Activated naive CD4-positive, alpha-beta T cell treated with Interleukin-2 at 50 U/mL for 16 hours (primary cell): ENCODE data around the gene TRPV6.

Experiments used
- DNase-seq: peaks from one replicate; pipeline ENCODE4 v3.0.0-alpha.2; 2020

Gene TRPV6

DNA sequence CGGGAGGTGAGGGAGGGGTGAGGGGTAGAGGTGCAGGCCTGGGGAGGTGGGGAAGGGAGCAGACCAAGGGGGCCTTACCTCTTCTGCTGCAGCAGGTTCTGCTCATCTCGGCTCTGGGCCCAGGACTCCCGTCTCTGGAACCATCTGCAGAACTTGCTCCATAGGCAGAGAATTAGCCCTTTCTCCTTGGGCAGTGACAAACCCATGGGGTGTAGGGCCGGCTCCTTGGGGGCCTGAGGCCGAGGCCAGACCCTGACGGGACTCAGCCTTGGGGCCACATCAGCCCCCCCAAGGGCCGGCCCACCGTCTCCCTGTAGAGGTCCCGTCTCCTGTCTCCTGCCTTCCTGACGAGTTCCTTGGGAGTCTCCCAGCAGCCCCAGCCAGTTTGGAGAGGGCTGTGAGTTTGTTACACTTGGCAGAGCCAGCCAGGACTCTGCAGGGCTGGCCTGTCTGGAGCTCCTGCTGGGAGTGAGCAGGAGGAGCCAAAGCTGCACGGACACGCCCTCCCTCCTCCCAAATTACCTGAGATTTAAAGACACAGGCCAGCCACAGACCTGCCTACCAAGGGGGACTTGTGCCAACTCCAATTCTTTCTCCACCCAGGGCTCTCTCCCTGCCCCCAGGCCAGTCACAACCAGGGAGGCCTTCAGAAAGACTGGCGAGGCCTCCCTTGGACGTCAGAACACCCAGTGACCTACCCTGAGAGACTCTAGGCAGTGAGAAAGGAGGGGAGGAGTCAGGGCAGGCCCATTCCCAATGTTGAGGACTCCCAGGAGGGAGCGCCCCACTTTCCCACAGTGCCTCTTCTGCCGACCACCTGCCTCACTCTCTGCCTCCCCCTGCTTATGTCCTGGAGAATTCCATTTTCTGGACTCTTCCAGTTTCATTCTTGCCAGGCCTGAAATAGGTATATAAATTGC lies at the start of gene TRPV6:
Gene TRPV6, minus strand, starts transcription at position 435 of the 920 bp plus-strand sequence.
- DNase-seq: no peak

DNA sequence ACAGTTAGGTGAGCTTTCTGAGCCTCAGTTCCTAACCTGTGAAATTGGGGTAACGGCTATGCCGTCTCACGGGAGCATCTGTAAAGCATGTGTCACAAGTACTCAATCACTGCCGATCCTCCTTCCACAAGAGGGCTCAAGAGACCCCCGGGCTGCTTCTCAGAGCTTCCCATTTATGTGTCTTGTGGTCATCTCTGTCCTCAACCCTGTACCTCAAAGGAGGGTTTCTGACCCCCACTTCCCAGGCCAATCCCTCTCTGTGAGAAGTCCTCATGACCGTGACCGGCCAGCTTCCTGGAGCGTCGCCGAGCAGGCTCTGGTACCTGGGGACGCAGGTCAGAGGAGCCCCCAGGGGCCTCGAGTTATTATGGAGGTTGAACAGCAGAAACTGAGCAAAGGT lies 48.5 kb upstream of the TRPV6 start:
- DNase-seq: no peak

DNA sequence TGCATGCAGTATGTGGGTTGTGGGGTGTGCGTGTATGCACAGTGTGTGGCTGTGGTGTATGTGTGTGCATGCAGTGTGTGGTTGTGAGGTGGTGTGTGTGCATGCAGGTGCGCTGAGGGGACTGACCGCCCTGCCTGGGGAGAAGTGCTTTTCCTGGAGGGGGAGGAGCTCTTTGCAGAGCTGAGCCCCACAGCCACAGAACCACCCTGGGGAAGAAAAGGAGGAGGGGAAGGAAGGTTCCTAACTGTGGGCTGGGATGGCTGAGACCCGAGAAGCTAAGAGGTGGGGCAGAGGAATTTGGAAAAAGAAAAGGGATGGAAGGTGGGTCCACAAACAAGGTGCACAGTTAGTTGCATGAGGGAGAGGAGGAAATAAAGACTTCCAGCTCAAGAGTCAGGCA lies 48.1 kb upstream of the TRPV6 start, which contains the start of gene TRPV5:
Gene TRPV5, minus strand, starts transcription at position 123 of the 400 bp plus-strand sequence. CDS start 287 bp downstream, outside the sequence.
- no peak for DNase-seq

DNA sequence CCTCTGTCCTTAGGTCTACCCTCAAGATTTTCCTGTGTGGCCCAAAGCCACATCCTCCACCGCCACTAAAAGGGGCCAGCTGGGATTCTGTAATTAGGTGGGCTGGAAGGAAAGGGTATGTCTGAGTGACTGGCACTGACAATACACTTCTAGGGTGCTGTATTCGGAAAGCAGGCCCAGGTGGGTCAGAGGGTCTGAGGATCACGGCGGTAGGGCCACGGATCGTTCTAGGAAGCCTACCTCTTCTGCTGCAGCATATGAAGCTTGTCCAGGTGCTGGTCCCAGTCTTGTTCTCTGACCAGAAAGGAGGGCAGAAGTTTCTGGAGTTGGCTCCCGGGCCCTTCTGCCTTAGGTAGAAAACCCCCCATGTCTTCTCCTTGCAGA lies 47.5 kb upstream of the TRPV6 start:
- no peak for DNase-seq

DNA sequence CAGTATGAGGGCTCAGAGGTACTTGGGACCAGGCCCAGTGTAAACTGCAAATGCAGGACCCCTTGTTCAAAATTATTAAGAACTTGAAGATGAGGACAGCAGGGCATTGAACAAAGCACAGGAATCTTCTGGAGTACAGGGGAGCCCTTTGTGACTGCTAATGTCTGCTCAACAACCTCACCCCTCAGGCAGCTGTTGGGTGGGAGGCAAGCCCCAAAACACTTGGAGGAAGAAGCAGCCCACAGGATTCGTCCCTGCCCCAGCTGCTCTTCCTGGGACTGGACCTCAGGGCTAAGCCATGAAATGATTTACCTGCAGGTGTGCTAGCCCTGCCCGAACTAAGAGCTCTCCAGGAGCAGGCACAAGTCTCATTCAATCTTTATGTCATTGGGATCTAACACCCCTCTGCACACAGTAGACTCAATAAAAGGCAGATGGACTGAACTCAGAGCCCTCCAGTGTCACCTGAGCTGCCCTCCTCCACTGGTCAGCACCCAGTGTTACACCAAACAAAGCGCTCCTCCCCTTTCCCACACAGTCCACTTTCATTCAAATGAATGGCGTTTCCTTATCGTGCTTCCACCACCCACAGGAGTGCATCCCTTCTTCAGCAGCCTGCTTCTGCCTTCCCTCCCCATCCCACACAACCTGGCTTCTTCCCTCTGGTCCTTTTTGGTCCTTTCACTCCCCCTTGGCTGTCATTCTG lies 47.0 kb upstream of the TRPV6 start:
- DNase-seq: no peak

DNA sequence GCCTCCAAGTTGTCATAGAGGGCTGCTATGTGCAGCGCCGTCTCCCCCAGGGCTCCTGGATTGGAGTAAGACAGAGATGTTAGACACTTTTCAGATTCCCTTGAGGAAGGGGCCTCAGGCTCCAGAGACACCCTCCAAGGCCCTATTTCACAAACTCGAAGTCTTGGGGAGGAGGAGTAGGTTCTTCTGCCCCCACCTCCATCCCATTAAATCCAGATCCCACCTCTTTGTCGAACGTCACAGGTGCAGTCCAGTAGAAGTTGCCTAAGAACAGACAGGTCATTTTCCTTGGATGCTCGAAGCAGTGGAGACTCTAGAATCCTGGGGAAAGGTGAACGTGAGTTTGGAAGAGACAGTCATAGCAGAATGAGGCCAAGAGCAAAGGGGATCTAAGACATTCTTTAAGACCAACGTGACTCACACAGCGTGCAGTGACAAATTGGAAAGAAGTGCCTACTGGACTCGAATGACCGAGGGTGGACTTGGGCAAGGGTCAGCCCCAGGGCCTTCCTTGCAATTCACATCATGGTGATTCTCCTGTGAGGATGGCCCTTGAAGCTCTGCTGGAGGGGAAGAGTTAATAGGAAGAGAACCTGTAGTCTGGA lies 44.7 kb upstream of the TRPV6 start:
- DNase-seq: no peak

DNA sequence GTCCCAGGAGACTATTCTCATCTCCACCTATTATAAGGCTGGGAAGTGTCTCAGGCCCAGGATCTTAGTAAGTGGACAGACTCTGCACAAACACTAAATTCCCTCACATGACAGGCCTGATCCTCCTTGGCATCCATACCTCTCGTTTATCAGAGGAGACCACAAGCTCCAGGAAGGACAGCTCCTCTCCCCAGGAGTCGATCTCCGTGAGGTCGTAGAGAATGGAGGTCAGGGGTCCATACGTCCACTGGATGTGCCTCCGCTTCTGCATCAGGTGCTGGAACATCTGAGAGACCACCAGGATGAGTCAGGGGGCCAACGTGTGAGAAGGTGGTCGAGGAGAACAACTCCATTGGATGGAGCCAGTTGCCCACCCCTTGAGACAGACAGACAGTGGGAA lies 42.4 kb upstream of the TRPV6 start:
- DNase-seq: no peak

DNA sequence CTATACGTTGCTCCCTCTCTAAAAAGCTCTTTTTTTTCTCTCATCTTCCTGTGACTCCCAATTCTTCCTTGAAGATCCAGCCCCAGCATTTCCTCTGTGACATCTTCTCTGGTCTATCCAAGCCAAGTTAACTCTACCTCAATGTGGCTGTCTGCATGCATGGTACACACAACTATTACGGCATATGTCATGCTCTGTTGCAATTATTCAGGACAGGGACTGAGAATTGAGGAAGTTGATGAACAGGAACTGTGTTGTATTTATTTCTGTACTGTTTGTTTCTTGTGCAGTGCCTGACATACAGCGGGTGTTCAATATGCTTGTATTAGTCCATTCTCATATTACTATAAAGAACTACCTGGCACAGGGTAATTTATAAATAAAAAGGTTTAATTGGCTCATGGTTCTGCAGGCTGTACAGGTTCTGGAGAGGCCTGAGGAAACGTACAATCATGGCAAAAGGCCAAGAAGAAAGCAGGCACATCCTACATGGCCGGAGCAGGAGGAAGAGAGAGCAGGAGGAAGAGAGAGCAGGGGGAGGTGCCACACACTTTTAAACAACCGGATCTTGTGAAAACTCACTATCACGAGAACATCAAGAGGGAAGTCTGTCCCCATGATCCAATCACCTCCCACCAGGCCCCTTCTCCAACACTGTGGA lies 41.7 kb upstream of the TRPV6 start:
- DNase-seq: no peak

DNA sequence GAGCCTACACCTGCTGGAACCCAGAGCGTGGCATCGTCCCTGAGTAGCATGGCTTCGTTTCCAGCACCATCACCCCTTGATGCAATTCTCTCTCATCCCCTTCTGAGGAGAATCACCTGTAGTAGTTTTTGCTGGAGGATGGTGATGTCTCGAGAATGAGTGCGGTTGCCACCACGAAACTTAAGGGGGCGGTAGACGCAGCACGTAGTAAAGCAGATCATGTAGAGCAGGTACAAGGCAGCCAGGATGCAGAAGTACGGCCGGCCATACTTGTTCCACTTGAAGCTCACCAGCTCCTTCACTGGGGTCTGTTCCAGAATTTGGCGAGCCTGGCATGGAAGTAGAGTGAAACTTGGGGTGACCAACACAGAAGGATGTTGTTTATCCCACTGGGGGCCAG lies 39.9 kb upstream of the TRPV6 start:
- no peak for DNase-seq

DNA sequence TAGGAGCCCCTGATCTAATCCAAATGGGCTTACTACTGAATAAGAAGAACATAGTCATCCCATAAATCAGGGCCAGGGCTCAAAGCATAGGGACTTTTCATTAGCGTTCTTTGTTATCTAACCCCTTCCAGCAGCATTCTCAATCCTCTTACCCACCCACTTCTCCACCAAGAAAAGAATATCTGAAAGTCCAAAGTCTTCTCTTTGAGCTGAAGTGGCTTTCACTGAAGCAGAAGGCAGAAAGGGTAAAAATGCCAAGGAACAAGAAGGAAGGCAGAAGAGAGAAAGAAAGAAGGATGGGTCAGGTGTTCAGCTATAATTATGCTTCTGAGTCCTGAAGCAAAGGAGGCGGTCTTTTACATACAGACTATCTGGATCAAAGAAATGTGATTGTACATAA lies 37.8 kb upstream of the TRPV6 start:
- no peak for DNase-seq

DNA sequence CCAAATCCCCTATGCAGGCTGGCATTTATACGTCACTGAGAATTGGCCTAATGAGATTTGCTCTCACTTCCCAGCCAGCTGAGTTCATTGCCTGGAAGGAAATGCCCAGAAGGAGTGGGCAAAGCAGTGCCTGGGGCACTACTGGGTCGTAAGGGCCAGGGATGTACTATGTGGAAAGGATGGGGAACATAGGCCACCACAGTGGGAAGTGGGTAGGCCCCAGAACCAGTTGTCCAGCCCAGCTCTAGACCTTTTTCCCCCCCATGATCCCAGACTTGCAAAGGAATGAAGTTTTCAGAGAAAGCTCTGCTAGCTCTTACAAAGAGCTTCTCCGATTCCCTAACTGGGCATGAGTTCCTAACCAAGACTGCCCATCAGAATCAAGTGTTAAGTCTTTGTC lies 34.1 kb upstream of the TRPV6 start:
- no peak for DNase-seq

DNA sequence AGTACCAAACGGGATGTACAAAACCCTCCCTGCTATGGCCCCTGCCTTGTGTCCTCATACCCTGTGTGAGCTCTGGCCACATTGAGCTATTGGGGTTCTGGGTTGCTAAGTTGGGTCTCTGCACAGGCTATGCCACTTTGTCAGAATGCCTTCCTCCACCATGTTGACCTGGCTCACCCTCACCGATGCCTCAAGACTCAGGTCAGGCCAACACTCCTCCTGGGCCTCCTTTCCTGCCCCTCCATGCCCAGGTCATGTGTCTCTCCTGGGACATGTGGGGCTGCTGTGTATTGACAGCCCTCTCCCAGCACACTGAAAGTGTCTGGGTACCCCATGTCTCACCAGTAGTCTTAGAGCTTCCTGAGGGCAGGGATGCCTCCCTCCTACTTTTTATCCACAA lies 33.4 kb upstream of the TRPV6 start:
- no peak for DNase-seq

DNA sequence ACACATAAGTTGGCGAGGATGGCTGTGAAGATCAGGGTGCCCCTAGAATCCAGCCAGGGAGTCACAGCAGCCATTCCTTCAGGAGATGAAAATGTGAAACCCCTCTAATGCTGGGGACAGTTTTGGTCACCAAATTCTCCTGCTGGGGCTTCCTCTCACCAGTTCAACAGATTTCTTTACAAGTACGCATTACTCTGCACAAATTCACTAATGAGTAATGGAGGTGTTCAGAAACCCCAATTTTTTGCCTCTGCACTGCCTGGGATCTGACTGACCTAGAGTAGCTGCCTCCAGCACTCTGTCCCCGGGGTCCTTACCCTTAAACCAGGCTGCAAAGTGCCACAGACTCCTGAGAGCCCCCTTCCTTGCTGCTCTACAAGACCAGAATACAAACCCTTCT lies 31.9 kb upstream of the TRPV6 start:
- no peak for DNase-seq

DNA sequence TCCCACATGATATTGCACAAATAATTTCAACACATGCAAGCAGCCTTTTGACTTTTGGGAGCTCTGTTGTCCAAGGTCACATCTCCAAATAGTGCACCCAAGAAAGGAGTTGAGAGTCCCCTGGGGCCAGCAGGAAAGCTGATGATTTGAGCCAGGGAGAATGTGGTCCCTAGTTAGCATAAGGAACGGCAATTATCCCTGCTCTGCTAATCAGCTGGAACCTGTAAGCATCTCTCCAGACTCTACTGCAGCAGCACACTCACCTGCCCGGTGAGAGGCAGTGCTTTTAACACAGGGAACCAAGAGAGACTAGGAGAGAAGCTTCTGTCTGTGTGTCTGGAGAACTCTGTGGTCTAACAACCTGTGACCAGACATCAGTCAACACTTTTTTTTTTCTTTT lies 31.0 kb upstream of the TRPV6 start:
- DNase-seq: no peak

DNA sequence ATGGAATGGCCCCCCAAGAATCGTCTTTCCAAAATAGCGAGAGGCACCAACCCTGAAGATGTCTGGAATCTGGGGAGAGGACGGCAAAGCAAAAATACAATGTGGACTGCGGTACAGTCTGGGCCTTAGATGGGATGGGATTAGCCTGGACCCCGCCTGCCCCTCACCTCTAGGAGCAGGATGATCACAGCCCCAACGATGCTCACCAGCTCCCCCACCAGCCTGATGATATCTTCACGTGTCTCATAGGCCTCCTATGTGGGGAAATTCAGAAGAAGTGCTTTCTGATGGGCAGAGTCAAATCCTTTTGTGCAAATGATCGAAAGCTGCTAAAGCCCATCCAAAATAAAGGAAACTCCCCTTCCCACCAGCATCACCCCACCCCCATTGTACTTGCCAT lies 29.8 kb upstream of the TRPV6 start:
- DNase-seq: no peak

DNA sequence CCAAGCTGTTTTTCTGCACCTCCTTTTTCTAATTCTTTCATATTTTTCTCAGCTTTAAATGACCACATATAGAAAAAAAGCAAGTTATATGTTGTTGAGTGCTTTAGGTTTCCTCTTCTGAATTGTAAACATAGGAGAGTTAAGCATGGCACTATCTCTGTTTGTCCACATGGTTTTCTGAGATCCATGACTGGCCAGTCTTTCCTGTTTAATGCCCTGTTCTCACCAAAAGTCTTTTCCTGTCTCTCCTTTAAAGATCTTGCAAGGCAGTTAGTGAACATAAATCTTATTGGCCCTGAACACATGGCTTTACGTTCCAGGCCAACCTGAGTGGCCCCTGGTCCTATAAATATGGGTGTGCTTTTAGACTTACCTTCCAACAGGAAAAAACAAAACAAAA lies 28.6 kb upstream of the TRPV6 start:
- no peak for DNase-seq

DNA sequence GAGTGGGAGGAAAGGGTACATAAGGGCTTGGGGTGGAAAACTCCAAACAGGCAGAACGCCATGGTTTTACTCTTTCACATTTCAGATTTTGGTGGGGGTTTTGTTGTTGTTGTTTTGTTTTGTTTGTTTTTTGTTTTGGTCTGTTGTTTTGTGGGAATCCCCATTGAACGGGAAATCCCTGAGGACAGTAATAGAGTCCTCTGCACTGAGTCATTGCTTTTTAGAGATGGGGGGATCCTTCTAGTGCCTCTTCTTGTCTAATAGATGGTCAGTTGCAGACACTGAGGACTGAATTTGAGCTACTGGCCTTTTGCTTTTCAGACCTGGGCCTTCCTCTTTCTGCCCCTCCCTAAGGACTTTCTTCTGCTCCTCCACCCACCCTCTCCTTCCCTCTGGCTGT lies 28.0 kb upstream of the TRPV6 start:
- DNase-seq: no peak

DNA sequence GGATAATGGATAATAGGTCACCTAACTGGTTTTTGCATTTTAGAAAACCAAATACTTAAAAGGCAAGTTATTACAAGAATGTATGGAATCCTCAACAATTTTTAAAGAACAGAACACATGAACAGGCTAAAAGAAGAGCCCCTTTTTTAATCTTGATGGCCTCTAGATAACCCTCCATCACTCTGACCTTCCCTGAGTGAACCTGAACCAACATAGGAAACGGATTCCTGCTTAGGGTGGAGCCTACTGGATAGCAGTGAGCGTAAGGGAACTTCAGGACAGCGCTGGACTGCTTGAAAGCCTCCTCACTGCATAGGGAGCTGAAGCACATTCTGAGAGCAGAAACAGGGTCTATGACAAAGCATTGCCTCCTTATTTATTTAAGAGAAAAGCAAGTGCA lies 27.5 kb upstream of the TRPV6 start:
- DNase-seq: no peak

DNA sequence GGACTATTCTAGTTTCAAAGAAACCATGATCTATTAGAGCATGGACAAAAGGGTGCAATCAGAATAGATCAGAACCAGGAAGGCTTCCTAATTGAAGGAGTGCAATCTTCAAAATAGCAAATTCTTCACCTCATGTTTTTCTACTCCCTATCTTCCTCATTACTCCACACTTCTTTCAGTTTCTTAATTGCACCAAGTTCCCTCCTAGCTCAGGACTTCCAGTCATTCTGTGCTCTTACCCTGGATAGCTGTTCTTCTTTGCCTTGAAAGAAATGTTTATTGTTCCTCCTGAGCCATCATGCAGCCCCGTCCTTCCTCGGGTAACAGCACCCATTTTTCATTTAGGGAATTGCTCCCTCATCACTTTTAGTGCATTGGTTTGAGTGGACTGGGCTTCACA lies 24.9 kb upstream of the TRPV6 start:
- no peak for DNase-seq

DNA sequence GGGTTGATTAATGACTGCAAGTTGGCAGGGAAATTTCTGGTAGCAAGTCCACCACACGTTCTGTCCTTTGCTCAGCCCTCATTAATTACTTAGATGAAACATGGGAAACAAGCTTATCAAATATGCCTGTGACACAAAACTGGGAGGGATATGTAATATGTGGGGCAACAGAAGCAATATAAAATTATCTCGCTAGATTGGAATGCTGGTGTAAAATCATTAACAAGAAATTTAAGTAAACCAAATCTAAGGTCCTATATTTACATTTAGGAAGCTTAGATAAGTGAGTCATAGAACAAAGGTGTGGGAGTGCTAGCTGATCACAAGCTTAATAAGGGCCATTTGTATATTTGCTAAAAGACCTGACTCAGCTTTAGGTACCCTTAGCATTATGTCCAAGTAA lies 24.5 kb upstream of the TRPV6 start:
- no peak for DNase-seq

DNA sequence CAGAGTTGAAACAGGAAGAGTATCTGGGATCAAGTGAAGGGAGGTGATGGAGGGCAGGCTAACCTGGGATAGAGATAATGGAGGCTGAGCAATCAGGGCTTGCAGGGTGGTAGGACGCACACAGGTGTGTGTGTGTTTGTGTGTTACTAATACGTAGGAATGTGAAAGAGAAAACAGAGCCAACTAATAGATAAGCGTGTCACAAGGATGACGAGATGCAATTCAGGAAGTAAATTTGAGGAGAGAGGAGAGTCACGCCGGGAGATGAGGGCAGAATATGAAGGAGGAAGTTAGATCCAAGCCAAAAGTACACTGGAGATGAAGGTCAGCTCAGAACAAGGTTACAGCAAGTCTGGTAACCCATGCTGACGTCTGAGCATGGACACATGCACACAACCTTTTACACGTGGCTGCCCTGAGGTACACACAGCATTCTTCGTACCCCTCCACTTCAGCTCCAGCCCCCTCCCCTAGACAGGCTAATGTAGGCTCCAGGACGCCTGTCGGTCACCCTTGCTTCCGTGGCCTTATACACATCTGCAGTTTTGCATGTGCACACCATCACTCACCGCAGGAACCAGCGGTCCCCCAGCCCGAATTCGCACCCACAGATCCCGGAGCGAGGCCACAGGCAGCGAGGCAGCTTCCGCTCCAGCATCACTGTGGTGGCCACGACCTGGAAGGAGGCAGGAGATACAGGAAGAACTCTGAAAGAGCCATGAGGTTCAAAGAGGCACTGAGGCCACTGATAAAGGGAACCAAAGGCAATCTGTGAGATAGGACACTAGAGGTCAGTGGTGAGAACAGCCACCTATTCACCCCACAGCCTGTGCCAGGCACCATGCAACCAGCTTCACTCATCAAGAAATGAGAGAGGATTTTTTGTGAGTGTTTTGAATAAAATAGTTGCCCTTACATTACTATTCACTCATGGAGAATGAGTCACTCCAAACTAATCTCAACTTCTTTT lies 23.7 kb upstream of the TRPV6 start:
- no peak for DNase-seq

DNA sequence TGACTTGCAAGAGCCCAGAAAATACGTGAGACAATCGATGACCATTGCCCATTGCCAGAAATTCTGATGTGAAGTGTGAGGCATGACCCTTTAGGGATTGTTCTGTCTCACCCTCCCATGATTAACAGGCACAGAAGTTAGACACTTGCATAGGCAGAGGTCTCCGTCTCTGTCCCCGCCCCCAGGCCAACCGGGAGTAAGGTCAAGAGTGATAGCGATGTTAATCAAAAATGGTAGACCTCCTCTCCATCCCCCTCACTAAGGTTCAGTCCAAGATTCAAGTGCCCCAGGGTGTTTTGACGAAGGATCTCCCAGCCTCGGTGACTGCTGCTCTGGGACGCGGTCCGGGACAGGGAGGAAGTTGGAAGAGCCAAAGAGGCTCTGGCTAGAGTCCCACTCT lies 22.7 kb upstream of the TRPV6 start:
- no peak for DNase-seq
